ENCODE results near the gene TMEM151B.

GRCh38 chr6:44286747-44287146 lies 16.5 kb downstream of the TMEM151B start:
- TF ChIP-seq CTCF (IDR thresholded peaks at IDR 0.05) (no peak), POLR2AphosphoS5 (IDR thresholded peaks at IDR 0.05) (no peak)

Measured in upper lobe of left lung (tissue), 4 donors.